ENCODE measurements around the gene CACNA1I.

The CACNA1I gene

GRCh38 chr22:39554151-39554550, 16.4 kb upstream of the CACNA1I start:
- H3K27ac ChIP-seq = no peak overlapping the region
- TF ChIP-seq ZFX (IDR thresholded peaks at IDR 0.05) (no peak), CTCF (conservative IDR thresholded peaks at IDR 0.05) (no peak)

- no peak; the same call in 1 of the 2 replicates for TF ChIP-seq CTCF (conservative IDR thresholded peaks at IDR 0.05)
- no peak for TF ChIP-seq ZFX (IDR thresholded peaks at IDR 0.05)
- no peak overlapping the region for H3K27ac ChIP-seq
Measured at GRCh38 chr22:39556970-39557841, 13.3 kb upstream of the CACNA1I start.

- TF ChIP-seq CTCF (conservative IDR thresholded peaks at IDR 0.05) = no peak
- no peak for TF ChIP-seq ZFX (IDR thresholded peaks at IDR 0.05)
- no peak overlapping the region for H3K27ac ChIP-seq
Measured at GRCh38 chr22:39558254-39558727, 12.3 kb upstream of the CACNA1I start.

GRCh38 chr22:39558950-39559349, 11.6 kb upstream of the CACNA1I start:
- TF ChIP-seq CTCF (conservative IDR thresholded peaks at IDR 0.05) = no peak
- no peak for TF ChIP-seq ZFX (IDR thresholded peaks at IDR 0.05)
- no peak overlapping the region for H3K27ac ChIP-seq

- TF ChIP-seq ZFX (IDR thresholded peaks at IDR 0.05) (no peak), CTCF (conservative IDR thresholded peaks at IDR 0.05) (peak; percentile 71; the same call in 1 of the 2 replicates)
- H3K27ac ChIP-seq = no peak overlapping the region
Measured at GRCh38 chr22:39559456-39560105, 11.0 kb upstream of the CACNA1I start.

- no peak overlapping the region for H3K27ac ChIP-seq
- TF ChIP-seq ZFX (IDR thresholded peaks at IDR 0.05) = no peak
- TF ChIP-seq CTCF (conservative IDR thresholded peaks at IDR 0.05) = no peak
Measured at GRCh38 chr22:39560127-39560526, 10.4 kb upstream of the CACNA1I start.
